GM23338 (cell line): Measurements from ENCODE around the gene UBAC1. TPM values are rescaled to one million over a fixed set of nuclear protein-coding genes. Genes with fewer than 3 reads are reported as not detected.
"Not testable (repeated sequence)": the region's sequence is repeated elsewhere in the genome, so short reads cannot be mapped to it uniquely, and the experiment has no call there.

Experiments used
- ATAC-seq: fragments of 200-7000 bp; cut with Tn5 transposase; 3 replicates; pipeline ENCODE4 v1.9.1; 2020
- DNase-seq: peaks from one replicate; pipeline ENCODE4 v3.0.0-alpha.2; 2015; ENCODE audit warnings: low spot score
- H2AFZ ChIP-seq: fragments of 200-600 bp; sonication (generic); 2 replicates; pipeline ENCODE4 v1.8.0; 2016; ENCODE audit warnings: antibody characterized with exemption, mild to moderate bottlenecking, moderate library complexity
- H3F3A ChIP-seq: fragments of 200-600 bp; sonication (generic); replicated peaks from 2 replicates; pipeline ENCODE4 v1.8.0; 2017; ENCODE audit warnings: antibody characterized with exemption, mixed run types, low read depth
- H3K27ac ChIP-seq: fragments of 200-600 bp; sonication (generic); 2 replicates; pipeline ENCODE4 v1.6.1; 2016; ENCODE audit warnings: low read depth
- H3K27me3 ChIP-seq: fragments of 200-600 bp; sonication (generic); 2 replicates; pipeline ENCODE4 v1.8.0; 2016; ENCODE audit warnings: mild to moderate bottlenecking, mixed run types, moderate library complexity; ENCODE audit not compliant: insufficient read depth
- H3K36me3 ChIP-seq: fragments of 200-600 bp; sonication (generic); 2 replicates; pipeline ENCODE4 v1.8.0; 2016; ENCODE audit warnings: mild to moderate bottlenecking; ENCODE audit not compliant: insufficient read depth
- H3K4me1 ChIP-seq: fragments of 200-600 bp; sonication (generic); 2 replicates; pipeline ENCODE4 v1.8.0; 2016; ENCODE audit warnings: mild to moderate bottlenecking, moderate library complexity; ENCODE audit not compliant: insufficient read depth
- H3K4me2 ChIP-seq: fragments of 200-600 bp; sonication (generic); 2 replicates; pipeline ENCODE4 v1.7.1; 2017; ENCODE audit warnings: mixed run types
- H3K4me3 ChIP-seq: fragments of 200-600 bp; sonication (generic); 2 replicates; pipeline ENCODE4 v1.6.1; 2016; ENCODE audit warnings: mixed run types
- H3K79me2 ChIP-seq: fragments of 200-600 bp; sonication (generic); replicated peaks from 2 replicates; pipeline ENCODE4 v1.8.0; 2017; ENCODE audit warnings: mild to moderate bottlenecking; ENCODE audit not compliant: insufficient read depth
- H3K9me2 ChIP-seq: fragments of 200-600 bp; sonication (generic); 2 replicates; pipeline ENCODE4 v1.8.0; 2017; ENCODE audit not compliant: insufficient read depth
- H4K20me1 ChIP-seq: fragments of 200-600 bp; sonication (generic); replicated peaks from 2 replicates; pipeline ENCODE4 v1.8.0; 2017; ENCODE audit warnings: mild to moderate bottlenecking; ENCODE audit not compliant: insufficient read depth
- H3K27ac Mint-ChIP-seq: 2 replicates; pipeline ENCODE4 v1.8.0; 2020; ENCODE audit warnings: inconsistent platforms, mild to moderate bottlenecking, moderate library complexity, mixed read lengths
- H3K27me3 Mint-ChIP-seq: 3 replicates; pipeline ENCODE4 v1.8.0; 2022; ENCODE audit warnings: low read depth, mild to moderate bottlenecking, moderate library complexity, mixed read lengths, inconsistent platforms; ENCODE audit not compliant: insufficient read depth, poor library complexity
- H3K36me3 Mint-ChIP-seq: 3 replicates; pipeline ENCODE4 v1.8.0; 2021; ENCODE audit warnings: low read depth, mild to moderate bottlenecking, inconsistent platforms, moderate library complexity, mixed read lengths
- H3K4me1 Mint-ChIP-seq: 3 replicates; pipeline ENCODE4 v1.8.0; 2020; ENCODE audit warnings: mild to moderate bottlenecking, inconsistent platforms, mixed read lengths
- H3K4me3 Mint-ChIP-seq: 3 replicates; pipeline ENCODE4 v1.8.0; 2021; ENCODE audit warnings: moderate library complexity, mild to moderate bottlenecking, inconsistent platforms, mixed read lengths
- H3K9me3 Mint-ChIP-seq: 3 replicates; pipeline ENCODE4 v1.8.0; 2020; ENCODE audit warnings: moderate library complexity, mild to moderate bottlenecking, inconsistent platforms, mixed read lengths
- CREB1 ChIP-seq: fragments of 250-450 bp; sonication (Bioruptor Pico); IDR thresholded peaks from 2 replicates; pipeline ENCODE4 v1.5.0; 2020; ENCODE audit warnings: low read depth, mild to moderate bottlenecking, moderate library complexity
- CTCF ChIP-seq, 2 experiments: fragments of 200-600 bp in 1 of 2; sonication (generic) in 1 of 2; conservative IDR thresholded peaks; 2 replicates each; pipeline versions ENCODE4 v1.5.1 to v1.6.1; 2016 to 2017; ENCODE audit warnings: antibody characterized with exemption in 2 of 2, low read depth in 2 of 2, mild to moderate bottlenecking in 2 of 2, moderate library complexity in 1 of 2
- ETS1 ChIP-seq: IDR thresholded peaks from 2 replicates; pipeline ENCODE4 v1.6.1; 2016; ENCODE audit warnings: antibody characterized with exemption
- EZH2 ChIP-seq: fragments of 200-600 bp; sonication (generic); IDR thresholded peaks from one replicate; pipeline ENCODE4 v1.8.0; 2017; ENCODE audit warnings: antibody characterized with exemption, mild to moderate bottlenecking, low read depth; ENCODE audit not compliant: unreplicated experiment
- EZH2phosphoT487 ChIP-seq: fragments of 200-600 bp; sonication (generic); IDR thresholded peaks from one replicate; pipeline ENCODE4 v1.8.1; 2018; ENCODE audit warnings: antibody characterized with exemption; ENCODE audit not compliant: unreplicated experiment
- NANOG ChIP-seq: IDR thresholded peaks from 2 replicates; pipeline ENCODE4 v1.6.1; 2016; ENCODE audit warnings: antibody characterized with exemption, borderline replicate concordance
- POLR2AphosphoS5 ChIP-seq: IDR thresholded peaks from 2 replicates; pipeline ENCODE4 v1.6.1; 2016; ENCODE audit warnings: antibody characterized with exemption, low read depth
- REST ChIP-seq: IDR thresholded peaks from one replicate; pipeline ENCODE4 v1.6.1; 2018; ENCODE audit warnings: antibody characterized with exemption; ENCODE audit not compliant: unreplicated experiment
- ZNF114 ChIP-seq: fragments of 250-450 bp; sonication (Bioruptor Pico); IDR thresholded peaks from 2 replicates; pipeline ENCODE4 v1.5.0; 2020; ENCODE audit warnings: mild to moderate bottlenecking, moderate library complexity
- ZNF331 ChIP-seq: fragments of 250-450 bp; sonication (Bioruptor Pico); IDR thresholded peaks from 2 replicates; pipeline ENCODE4 v1.5.0; 2020; ENCODE audit warnings: low read depth, mild to moderate bottlenecking, moderate library complexity
- ZNF462 ChIP-seq: fragments of 250-450 bp; sonication (Bioruptor Pico); IDR thresholded peaks from 2 replicates; pipeline ENCODE4 v1.5.0; 2020; ENCODE audit warnings: mild to moderate bottlenecking, moderate library complexity
- polyA plus RNA-seq: library from polyadenylated mRNA; unstranded; fragments of >200 nt; fragmentation: Nextera tagmentation; extraction: Ambion mirVana; gene quantifications from 2 replicates; pipeline ENCODE4 v1.2.1, GENCODE V29; 2016
- total RNA-seq: library from RNA; depleted of rRNA; stranded (reverse); fragments of >200 nt; shearing (Covaris generic); gene quantifications from 2 replicates; pipeline ENCODE4 v1.2.3, GENCODE V29; 2014

The UBAC1 gene
- total and polyA plus RNA-seq, 2 experiments from 2014 or later: 63.2 to 86.6 TPM

DNA sequence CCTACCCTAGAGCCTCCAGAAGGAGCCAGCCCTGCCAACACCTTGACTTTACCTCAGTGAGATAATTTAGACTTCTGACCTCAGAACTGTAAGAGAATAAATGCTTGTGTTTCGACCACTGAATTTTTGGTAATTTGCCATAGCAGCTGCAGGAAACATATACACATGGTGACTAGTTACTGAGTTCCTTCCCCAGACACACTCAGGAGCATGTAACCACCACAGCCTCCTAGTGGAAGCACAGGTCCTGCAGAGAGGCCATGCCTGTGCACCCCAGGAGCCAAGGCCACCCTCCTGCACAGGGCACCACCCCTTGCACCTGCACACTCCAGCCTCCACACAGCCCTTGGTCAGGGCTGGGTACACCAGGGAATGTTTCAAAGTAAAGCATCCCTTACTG, 46.3 kb downstream of the UBAC1 start:
- Histone ChIP-seq H4K20me1 (peaks cover 10% of the 10 kb centered on the region; the same call in 1 of the 2 replicates), H3K9me2 (no peaks in the 10 kb centered on the region), H3K4me3 (no peak overlapping the region), H3K36me3 (peaks cover 44% of the 10 kb centered on the region), H3K27me3 (0 out of 2 replicates have a peak, but pooled peaks cover 6% of the 10 kb centered on the region), H3K27ac (no peak overlapping the region), H2AFZ (no peak overlapping the region), H3K79me2 (peaks cover 14% of the 10 kb centered on the region), H3K4me2 (no peak overlapping the region), H3F3A (no peaks in the 10 kb centered on the region), H3K4me1 (no peaks in the 10 kb centered on the region)
- H3K4me1 Mint-ChIP-seq: no peaks in the 10 kb centered on the region
- no peak overlapping the region for H3K27ac Mint-ChIP-seq
- H3K4me3 Mint-ChIP-seq: no peak overlapping the region
- DNase-seq (no peak), ATAC-seq (no peak)
- peaks cover 97% of the 10 kb centered on the region for H3K36me3 Mint-ChIP-seq
- H3K27me3 Mint-ChIP-seq: peaks cover 19% of the 10 kb centered on the region
- TF ChIP-seq REST (no peak), ZNF114 (CRISPR knock-in tag) (no peak), CREB1 (CRISPR knock-in tag) (no peak), ZNF462 (CRISPR knock-in tag) (no peak), ETS1 (no peak), CTCF (conservative IDR thresholded peaks at IDR 0.05; ENCODE audit: low read depth in 2 of 2) (no peak), ZNF331 (CRISPR knock-in tag) (no peak), POLR2AphosphoS5 (no peak), NANOG (no peak), EZH2phosphoT487 (no peak), EZH2 (no peak)
- H3K9me3 Mint-ChIP-seq: peaks cover 95% of the 10 kb centered on the region

GRCh38 chr9:135911233-135911632, 49.9 kb downstream of the UBAC1 start:
- not testable (repeated sequence) for H3K4me3 Mint-ChIP-seq, H3K27ac Mint-ChIP-seq, H3K4me2 ChIP-seq, H3K27ac ChIP-seq, H3K9me2 ChIP-seq, ATAC-seq, H3K4me1 Mint-ChIP-seq, H3K4me3 ChIP-seq, H2AFZ ChIP-seq, DNase-seq, H3F3A ChIP-seq, H3K27me3 ChIP-seq, H3K4me1 ChIP-seq
- peaks cover 27% of the 10 kb centered on the region for H4K20me1 ChIP-seq
- Mint-ChIP-seq H3K27me3 (peaks cover 16% of the 10 kb centered on the region), H3K36me3 (peaks cover 77% of the 10 kb centered on the region), H3K9me3 (peaks cover 67% of the 10 kb centered on the region)
- peaks cover 34% of the 10 kb centered on the region for H3K36me3 ChIP-seq
- H3K79me2 ChIP-seq: peaks cover 33% of the 10 kb centered on the region
